SU-DHL-6 (cell line): ENCODE results near the gene CYCS.

ENCODE experiments used
- H2AFZ ChIP-seq: fragments of 200-600 bp; sonication (generic); 2 replicates; pipeline ENCODE4 v1.6.1; 2014; ENCODE audit warnings: low read depth, mild to moderate bottlenecking, moderate library complexity, mixed read lengths, antibody characterized with exemption, low read length; ENCODE audit not compliant: severe bottlenecking
- H3F3A ChIP-seq: fragments of 200-600 bp; shearing (Covaris generic); 2 replicates; pipeline ENCODE4 v1.6.0; 2016; ENCODE audit warnings: antibody characterized with exemption, mild to moderate bottlenecking; ENCODE audit not compliant: insufficient read depth
- H3K27ac ChIP-seq: fragments of 200-600 bp; sonication (generic); 2 replicates; pipeline ENCODE4 v1.5.1; 2016; ENCODE audit warnings: low read depth, mild to moderate bottlenecking, low read length, moderate library complexity, mixed read lengths
- H3K27me3 ChIP-seq: fragments of 200-600 bp; sonication (generic), shearing (Covaris generic); 2 replicates; pipeline ENCODE4 v1.6.0; 2014; ENCODE audit warnings: mild to moderate bottlenecking, low read length
- H3K36me3 ChIP-seq: fragments of 200-600 bp; sonication (generic); 2 replicates; pipeline ENCODE4 v1.6.1; 2014; ENCODE audit warnings: mild to moderate bottlenecking, low read length, mixed read lengths
- H3K4me2 ChIP-seq: fragments of 300-600, 200-600 bp; shearing (Covaris generic), sonication (generic); 2 replicates; pipeline ENCODE4 v1.6.0; 2014; ENCODE audit warnings: low read length, low read depth, mild to moderate bottlenecking; ENCODE audit not compliant: poor library complexity, severe bottlenecking
- H3K4me3 ChIP-seq: fragments of 200-600 bp; sonication (generic); 2 replicates; pipeline ENCODE4 v1.5.1; 2014; ENCODE audit warnings: antibody characterized with exemption, low read length, mild to moderate bottlenecking, mixed read lengths; ENCODE audit not compliant: insufficient read depth, poor library complexity, severe bottlenecking
- H3K79me2 ChIP-seq: fragments of 200-600 bp; sonication (generic); 2 replicates; pipeline ENCODE4 v1.6.1; 2014; ENCODE audit warnings: mild to moderate bottlenecking, low read length, moderate library complexity; ENCODE audit not compliant: insufficient read depth
- H3K9ac ChIP-seq: fragments of 200-600 bp; sonication (generic); 2 replicates; pipeline ENCODE4 v1.7.0; 2014; ENCODE audit warnings: mild to moderate bottlenecking, low read length
- H3K9me2 ChIP-seq: fragments of 200-600 bp; sonication (generic); replicated peaks from 2 replicates; pipeline ENCODE4 v1.6.1; 2014; ENCODE audit warnings: low read length; ENCODE audit not compliant: insufficient read depth
- H3K9me3 ChIP-seq: fragments of 200-600 bp; sonication (generic); 2 replicates; pipeline ENCODE4 v1.6.1; 2014; ENCODE audit warnings: low read length, mixed read lengths; ENCODE audit not compliant: insufficient read depth
- H4K20me1 ChIP-seq: fragments of 200-600 bp; sonication (generic); 2 replicates; pipeline ENCODE4 v1.6.1; 2014; ENCODE audit warnings: low read depth, mild to moderate bottlenecking, antibody characterized with exemption, low read length, moderate library complexity, mixed read lengths
- EZH2phosphoT487 ChIP-seq: fragments of 200-600 bp; sonication (generic), shearing (Covaris generic); conservative IDR thresholded peaks from 2 replicates; pipeline ENCODE4 v1.6.1; 2018; ENCODE audit warnings: mild to moderate bottlenecking, antibody characterized with exemption, low read length, moderate library complexity, mixed read lengths
- TF ChIP-seq, protein P1 (sequence below): fragments of 200-600 bp; sonication (generic); IDR thresholded peaks from one replicate; pipeline ENCODE4 v1.5.1; 2017; ENCODE audit warnings: antibody characterized with exemption, mild to moderate bottlenecking, low read length, moderate library complexity; ENCODE audit not compliant: insufficient read depth, poor library complexity, severe bottlenecking

The CYCS gene

DNA sequence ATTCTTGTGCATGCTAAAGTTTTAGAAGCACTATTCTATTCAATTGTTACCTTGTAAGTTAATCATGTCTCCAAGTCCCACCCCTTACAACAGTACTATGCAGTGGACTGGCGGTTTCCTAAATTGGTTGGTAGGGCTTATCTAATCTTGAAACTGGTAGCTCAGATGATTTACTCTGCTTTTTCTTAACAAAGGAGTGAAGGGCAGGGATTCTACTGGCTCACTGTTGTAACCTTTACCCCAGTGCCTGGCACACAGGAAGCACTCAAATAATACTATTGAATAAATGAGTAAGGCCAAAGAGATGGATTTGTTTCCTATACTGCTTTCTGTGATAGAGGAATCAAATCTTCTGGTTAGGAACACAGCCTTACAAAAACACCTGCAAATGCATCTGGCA lies 46.0 kb upstream of the CYCS start:
- Histone ChIP-seq H3K27ac (no peak overlapping the region), H3K4me2 (no peak overlapping the region), H3K36me3 (no peaks in the 10 kb centered on the region), H3K79me2 (no peaks in the 10 kb centered on the region), H4K20me1 (no peaks in the 10 kb centered on the region), H3K27me3 (no peaks in the 10 kb centered on the region), H2AFZ (no peak overlapping the region), H3F3A (no peaks in the 10 kb centered on the region), H3K4me3 (no peak overlapping the region), H3K9me2 (no peaks in the 10 kb centered on the region), H3K9ac (no peak overlapping the region), H3K9me3 (no peaks in the 10 kb centered on the region)
- TF ChIP-seq, protein P1, sequence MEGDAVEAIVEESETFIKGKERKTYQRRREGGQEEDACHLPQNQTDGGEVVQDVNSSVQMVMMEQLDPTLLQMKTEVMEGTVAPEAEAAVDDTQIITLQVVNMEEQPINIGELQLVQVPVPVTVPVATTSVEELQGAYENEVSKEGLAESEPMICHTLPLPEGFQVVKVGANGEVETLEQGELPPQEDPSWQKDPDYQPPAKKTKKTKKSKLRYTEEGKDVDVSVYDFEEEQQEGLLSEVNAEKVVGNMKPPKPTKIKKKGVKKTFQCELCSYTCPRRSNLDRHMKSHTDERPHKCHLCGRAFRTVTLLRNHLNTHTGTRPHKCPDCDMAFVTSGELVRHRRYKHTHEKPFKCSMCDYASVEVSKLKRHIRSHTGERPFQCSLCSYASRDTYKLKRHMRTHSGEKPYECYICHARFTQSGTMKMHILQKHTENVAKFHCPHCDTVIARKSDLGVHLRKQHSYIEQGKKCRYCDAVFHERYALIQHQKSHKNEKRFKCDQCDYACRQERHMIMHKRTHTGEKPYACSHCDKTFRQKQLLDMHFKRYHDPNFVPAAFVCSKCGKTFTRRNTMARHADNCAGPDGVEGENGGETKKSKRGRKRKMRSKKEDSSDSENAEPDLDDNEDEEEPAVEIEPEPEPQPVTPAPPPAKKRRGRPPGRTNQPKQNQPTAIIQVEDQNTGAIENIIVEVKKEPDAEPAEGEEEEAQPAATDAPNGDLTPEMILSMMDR = no peak
- TF ChIP-seq EZH2phosphoT487 = no peak

DNA sequence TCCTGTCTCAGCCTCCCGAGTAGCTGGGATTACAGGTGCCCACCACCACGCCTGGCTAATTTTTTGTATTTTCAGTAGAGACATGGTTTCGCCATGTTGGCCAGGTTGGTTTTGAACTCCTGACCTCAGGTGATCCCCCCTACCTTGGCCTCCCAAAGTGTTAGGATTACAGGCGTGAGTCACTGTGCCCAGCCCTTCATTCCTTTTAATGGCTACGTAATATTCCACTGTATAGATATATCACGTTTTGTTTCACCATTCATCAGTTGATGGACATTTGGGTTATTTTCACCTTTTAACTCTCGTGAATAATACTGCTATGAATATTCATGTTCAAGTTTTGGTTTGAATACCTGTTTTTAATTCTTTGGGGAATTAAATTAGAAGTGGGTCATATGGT lies 44.6 kb upstream of the CYCS start:
- Histone ChIP-seq H3K9me2 (no peaks in the 10 kb centered on the region), H3K36me3 (no peaks in the 10 kb centered on the region), H3K27ac (no peak overlapping the region), H3F3A (no peaks in the 10 kb centered on the region), H3K9me3 (no peaks in the 10 kb centered on the region), H3K4me3 (no peak overlapping the region), H3K27me3 (no peaks in the 10 kb centered on the region), H3K9ac (no peak overlapping the region), H4K20me1 (no peaks in the 10 kb centered on the region), H2AFZ (no peak overlapping the region), H3K4me2 (no peak overlapping the region), H3K79me2 (no peaks in the 10 kb centered on the region)
- TF ChIP-seq, protein P1 = no peak
- TF ChIP-seq EZH2phosphoT487 = no peak

DNA sequence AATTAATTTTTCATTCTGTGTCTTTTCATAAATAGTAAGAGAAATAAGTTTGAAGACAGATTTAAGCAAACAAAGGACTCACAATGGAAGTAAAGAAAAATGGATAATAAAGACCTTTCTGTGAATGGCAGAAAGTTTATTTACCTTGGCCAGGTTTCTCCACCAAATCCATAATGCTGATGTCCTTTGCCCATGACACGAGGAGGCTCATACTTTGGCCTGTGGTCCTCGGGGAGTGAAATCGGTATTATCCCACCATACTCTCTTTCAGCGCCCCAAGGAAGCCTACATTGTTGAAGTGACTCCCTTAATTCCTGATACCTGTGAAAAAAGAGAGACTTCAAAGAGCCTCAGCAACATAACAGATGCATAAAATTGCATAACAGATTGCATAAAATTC lies 43.1 kb upstream of the CYCS start:
- TF ChIP-seq, protein P1 = no peak
- TF ChIP-seq EZH2phosphoT487 = no peak
- Histone ChIP-seq H3K4me3 (no peak overlapping the region), H3K9me3 (no peaks in the 10 kb centered on the region), H3K9ac (no peak overlapping the region), H3K79me2 (no peaks in the 10 kb centered on the region), H3K27me3 (no peaks in the 10 kb centered on the region), H2AFZ (no peak overlapping the region), H3K4me2 (no peak overlapping the region), H3F3A (no peaks in the 10 kb centered on the region), H3K27ac (no peak overlapping the region), H4K20me1 (no peaks in the 10 kb centered on the region), H3K9me2 (no peaks in the 10 kb centered on the region), H3K36me3 (no peaks in the 10 kb centered on the region)

DNA sequence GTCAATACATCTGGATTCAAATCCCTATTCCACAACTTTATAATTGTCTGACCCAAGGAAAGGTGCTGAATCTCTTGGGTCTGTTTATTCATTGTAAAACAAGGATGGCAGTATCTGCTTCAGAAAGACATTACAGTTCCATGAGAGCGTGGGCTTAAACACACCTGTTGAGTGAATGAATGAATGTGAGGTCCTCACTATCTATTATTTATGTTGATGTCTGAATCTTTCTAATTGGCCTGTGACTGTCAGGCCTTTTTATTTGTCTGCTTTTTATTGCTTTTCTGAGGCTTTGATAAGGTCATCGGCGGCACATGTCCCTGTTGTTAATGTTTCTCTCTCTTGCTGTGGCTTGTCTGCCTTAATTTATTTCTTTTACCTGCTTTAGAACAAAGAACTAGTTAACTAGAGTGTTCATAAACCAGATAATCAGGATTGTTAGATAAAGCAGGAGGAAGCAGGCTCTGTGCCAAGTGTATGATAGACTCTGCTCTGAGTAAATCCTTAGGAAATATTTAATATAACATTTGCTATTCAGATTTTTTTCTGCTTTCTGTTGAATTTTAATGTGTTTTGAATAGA lies 42.3 kb upstream of the CYCS start:
- Histone ChIP-seq H4K20me1 (no peaks in the 10 kb centered on the region), H3K9me3 (no peaks in the 10 kb centered on the region), H3K9ac (no peak overlapping the region), H3K4me3 (no peak overlapping the region), H3K9me2 (no peaks in the 10 kb centered on the region), H3K79me2 (no peaks in the 10 kb centered on the region), H2AFZ (no peak overlapping the region), H3K4me2 (no peak overlapping the region), H3K27ac (no peak overlapping the region), H3K36me3 (no peaks in the 10 kb centered on the region), H3K27me3 (no peaks in the 10 kb centered on the region), H3F3A (no peaks in the 10 kb centered on the region)
- TF ChIP-seq, protein P1 = no peak
- TF ChIP-seq EZH2phosphoT487 = no peak
